ENCODE results near the gene POC5.
"Not testable (repeated sequence)": the region's sequence is repeated elsewhere in the genome, so short reads cannot be mapped to it uniquely, and the experiment has no call there.

The POC5 gene

GRCh38 chr5:75706775-75707174 lies 10.5 kb downstream of the POC5 start:
- H3K4me3 ChIP-seq (ENCODE audit: low read depth, low read length): no peak overlapping the region

GRCh38 chr5:75706016-75706415 lies 11.2 kb downstream of the POC5 start:
- H3K4me3 ChIP-seq (ENCODE audit: low read depth, low read length): no peak overlapping the region

GRCh38 chr5:75701856-75702255 lies 15.4 kb downstream of the POC5 start:
- no peak overlapping the region for H3K4me3 ChIP-seq (ENCODE audit: low read depth, low read length)

- not testable (repeated sequence) for H3K4me3 ChIP-seq (ENCODE audit: low read depth, low read length)
Measured at GRCh38 chr5:75695472-75696351, 21.5 kb downstream of the POC5 start.

- no peak overlapping the region for H3K4me3 ChIP-seq (ENCODE audit: low read depth, low read length)
Measured at GRCh38 chr5:75694781-75695180, 22.5 kb downstream of the POC5 start.

GRCh38 chr5:75690669-75691068 lies 26.6 kb downstream of the POC5 start:
- H3K4me3 ChIP-seq (ENCODE audit: low read depth, low read length): no peak overlapping the region

- no peak overlapping the region for H3K4me3 ChIP-seq (ENCODE audit: low read depth, low read length)
Measured at GRCh38 chr5:75686480-75686879, 30.8 kb downstream of the POC5 start.

GRCh38 chr5:75685141-75685540 lies 32.1 kb downstream of the POC5 start:
- H3K4me3 ChIP-seq (ENCODE audit: low read depth, low read length): no peak overlapping the region

GRCh38 chr5:75681125-75681830 lies 36.0 kb downstream of the POC5 start:
- H3K4me3 ChIP-seq (ENCODE audit: low read depth, low read length): no peak overlapping the region

GRCh38 chr5:75678155-75678554 lies 39.1 kb downstream of the POC5 start:
- H3K4me3 ChIP-seq (ENCODE audit: low read depth, low read length): no peak overlapping the region

- H3K4me3 ChIP-seq (ENCODE audit: low read depth, low read length): no peak overlapping the region
Measured at GRCh38 chr5:75677607-75678006, 39.6 kb downstream of the POC5 start.

GRCh38 chr5:75675783-75676182 lies 41.5 kb downstream of the POC5 start:
- no peak overlapping the region for H3K4me3 ChIP-seq (ENCODE audit: low read depth, low read length)

- H3K4me3 ChIP-seq (ENCODE audit: low read depth, low read length): no peak overlapping the region
Measured at GRCh38 chr5:75672616-75673015, 44.6 kb downstream of the POC5 start.

GRCh38 chr5:75671506-75671905 lies 45.7 kb downstream of the POC5 start:
- H3K4me3 ChIP-seq (ENCODE audit: low read depth, low read length): no peak overlapping the region

- no peak overlapping the region for H3K4me3 ChIP-seq (ENCODE audit: low read depth, low read length)
Measured at GRCh38 chr5:75670577-75670976, 46.7 kb downstream of the POC5 start.

- no peak overlapping the region for H3K4me3 ChIP-seq (ENCODE audit: low read depth, low read length)
Measured at GRCh38 chr5:75668977-75669689, 48.1 kb downstream of the POC5 start.

- H3K4me3 ChIP-seq (ENCODE audit: low read depth, low read length): no peak overlapping the region
Measured at GRCh38 chr5:75668445-75668844, 48.8 kb downstream of the POC5 start.

- no peak overlapping the region for H3K4me3 ChIP-seq (ENCODE audit: low read depth, low read length)
Measured at GRCh38 chr5:75667586-75667985, 49.7 kb downstream of the POC5 start.

GRCh38 chr5:75666801-75667200 lies 50.4 kb downstream of the POC5 start:
- no peak overlapping the region for H3K4me3 ChIP-seq (ENCODE audit: low read depth, low read length)

- no peak overlapping the region for H3K4me3 ChIP-seq (ENCODE audit: low read depth, low read length)
Measured at GRCh38 chr5:75664979-75665378, 52.3 kb downstream of the POC5 start.

GRCh38 chr5:75663579-75664284 lies 53.5 kb downstream of the POC5 start:
- H3K4me3 ChIP-seq (ENCODE audit: low read depth, low read length): no peak overlapping the region
